ENCODE data around the gene TBC1D3E.
"Not testable (repeated sequence)": the region's sequence is repeated elsewhere in the genome, so short reads cannot be mapped to it uniquely, and the experiment has no call there.

- not testable (repeated sequence) for TF ChIP-seq CTCF (conservative IDR thresholded peaks at IDR 0.05; ENCODE audit: low read depth, low read length); ELK1 (IDR thresholded peaks at IDR 0.05; ENCODE audit: borderline replicate concordance, low read depth, low read length); POLR2A (IDR thresholded peaks at IDR 0.05; ENCODE audit: low read depth, low read length); RAD21 (IDR thresholded peaks at IDR 0.05; ENCODE audit: low read length); NFE2L2 (IDR thresholded peaks at IDR 0.05; ENCODE audit: low read depth, low read length); CEBPB (IDR thresholded peaks at IDR 0.05; ENCODE audit: low read depth, low read length); RFX5 (IDR thresholded peaks at IDR 0.05; ENCODE audit: low read depth, low read length); CHD1 (IDR thresholded peaks at IDR 0.05; ENCODE audit: low read depth, low read length); SMC3 (IDR thresholded peaks at IDR 0.05; ENCODE audit: low read depth, low read length); MAZ (IDR thresholded peaks at IDR 0.05; ENCODE audit: borderline replicate concordance, low read depth, low read length); USF2 (IDR thresholded peaks at IDR 0.05; ENCODE audit: low read depth, low read length); RCOR1 (IDR thresholded peaks at IDR 0.05; ENCODE audit: insufficient replicate concordance, low read length)
Observed at GRCh38 chr17:38094059-38094694, 33.6 kb upstream of the TBC1D3E start.

Data from IMR-90 (cell line).